Omental fat pad (tissue), 4 donors: ENCODE measurements around the gene HS1BP3. TPM values are rescaled to one million over a fixed set of nuclear protein-coding genes. Genes with fewer than 3 reads are reported as not detected.

ENCODE experiments used
- ATAC-seq: fragments of 150-250 bp; one replicate; pipeline ENCODE4 v1.9.1; 2016; ENCODE audit warnings: mild to moderate bottlenecking, moderate library complexity; ENCODE audit not compliant: low FRiP score
- DNase-seq: peaks from one replicate; pipeline ENCODE4 v3.0.0-alpha.2; 2019; ENCODE audit warnings: low spot score
- total RNA-seq, 4 donors: library from RNA; depleted of rRNA; stranded (reverse); fragments of >200 nt; gene quantifications; one replicate each; pipeline ENCODE4 v1.1.0, GENCODE V29; 2016
- TF ChIP-seq, protein P1 (sequence below), 3 donors: fragments of 450-650 bp; IDR thresholded peaks; one replicate each; pipeline ENCODE4 v1.5.1; 2016 to 2017; ENCODE audit warnings: antibody characterized with exemption in 3 of 3, mild to moderate bottlenecking in 3 of 3, moderate library complexity in 2 of 3

Gene HS1BP3
- total RNA-seq, 4 donors from 2014 or later = 17.7 to 30.3 (median 22.8) TPM

DNA sequence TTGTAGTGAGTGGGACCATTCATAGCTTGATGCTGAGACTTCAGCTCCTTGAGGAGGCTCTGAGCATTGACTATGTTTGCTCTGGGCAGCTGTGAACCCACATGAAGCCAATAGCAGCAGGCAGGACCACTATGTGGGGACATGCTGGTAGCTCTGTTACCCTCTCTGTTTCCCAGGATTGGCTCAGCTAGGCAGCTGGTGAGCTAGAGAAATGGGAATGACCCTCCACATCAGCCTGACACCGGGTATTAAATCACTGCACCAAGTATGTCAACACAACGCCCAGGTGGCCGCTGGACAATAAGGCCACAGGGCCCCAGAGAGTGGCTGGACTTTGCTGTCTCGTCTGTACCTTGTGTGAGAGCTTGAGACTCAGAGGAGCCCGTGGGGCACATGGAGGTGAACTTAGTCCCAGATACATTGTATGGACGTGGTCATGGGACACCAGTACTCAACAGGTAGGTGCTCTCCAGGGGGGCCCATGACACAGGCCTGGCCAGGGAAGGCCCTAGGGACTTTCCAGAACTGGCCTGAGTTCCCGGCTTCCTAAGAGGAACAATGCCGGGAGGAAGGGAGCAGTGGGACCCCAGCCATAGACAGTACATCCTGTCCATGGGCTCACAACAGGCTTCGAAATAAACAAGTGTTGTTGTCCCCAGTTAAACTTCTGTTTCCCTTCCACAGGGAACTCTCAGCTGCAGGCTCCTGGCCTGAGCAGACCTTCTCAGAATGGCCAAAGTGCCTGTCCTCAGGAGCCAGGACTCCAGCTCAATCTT, 35.2 kb downstream of the HS1BP3 start:
- DNase-seq (no peak), ATAC-seq (no peak)
- TF ChIP-seq, protein P1, sequence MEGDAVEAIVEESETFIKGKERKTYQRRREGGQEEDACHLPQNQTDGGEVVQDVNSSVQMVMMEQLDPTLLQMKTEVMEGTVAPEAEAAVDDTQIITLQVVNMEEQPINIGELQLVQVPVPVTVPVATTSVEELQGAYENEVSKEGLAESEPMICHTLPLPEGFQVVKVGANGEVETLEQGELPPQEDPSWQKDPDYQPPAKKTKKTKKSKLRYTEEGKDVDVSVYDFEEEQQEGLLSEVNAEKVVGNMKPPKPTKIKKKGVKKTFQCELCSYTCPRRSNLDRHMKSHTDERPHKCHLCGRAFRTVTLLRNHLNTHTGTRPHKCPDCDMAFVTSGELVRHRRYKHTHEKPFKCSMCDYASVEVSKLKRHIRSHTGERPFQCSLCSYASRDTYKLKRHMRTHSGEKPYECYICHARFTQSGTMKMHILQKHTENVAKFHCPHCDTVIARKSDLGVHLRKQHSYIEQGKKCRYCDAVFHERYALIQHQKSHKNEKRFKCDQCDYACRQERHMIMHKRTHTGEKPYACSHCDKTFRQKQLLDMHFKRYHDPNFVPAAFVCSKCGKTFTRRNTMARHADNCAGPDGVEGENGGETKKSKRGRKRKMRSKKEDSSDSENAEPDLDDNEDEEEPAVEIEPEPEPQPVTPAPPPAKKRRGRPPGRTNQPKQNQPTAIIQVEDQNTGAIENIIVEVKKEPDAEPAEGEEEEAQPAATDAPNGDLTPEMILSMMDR (IDR thresholded peaks at IDR 0.05) = no peak

DNA sequence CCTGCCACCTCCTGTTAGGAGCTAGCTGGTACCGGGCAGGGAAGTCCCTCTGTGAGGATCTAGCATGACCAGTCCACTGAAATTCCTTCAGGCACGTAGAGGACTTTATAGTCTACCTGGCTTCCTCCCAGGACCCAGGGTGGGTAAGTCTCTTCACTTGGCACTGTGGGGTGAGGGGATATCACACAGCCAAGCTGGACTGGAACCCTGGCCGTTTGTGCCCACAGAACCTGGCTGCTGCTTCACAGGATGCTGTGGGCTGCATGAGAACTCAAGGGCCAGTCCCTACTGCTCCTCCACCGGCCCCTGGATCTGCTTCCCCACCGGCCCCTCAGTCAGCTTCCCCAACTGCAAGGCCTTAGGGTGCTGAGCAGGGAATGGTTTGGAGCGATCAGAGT, 35.8 kb downstream of the HS1BP3 start:
- TF ChIP-seq, protein P1 (IDR thresholded peaks at IDR 0.05) = no peak
- no peak for ATAC-seq
- DNase-seq = no peak

GRCh38 chr2:20614201-20615067, 36.5 kb downstream of the HS1BP3 start:
- DNase-seq (no peak), ATAC-seq (no peak)

GRCh38 chr2:20612925-20613916, 37.7 kb downstream of the HS1BP3 start:
- TF ChIP-seq, protein P1 (IDR thresholded peaks at IDR 0.05) = no peak
- no peak for ATAC-seq
- no peak for DNase-seq

More at GRCh38 chr2:20614201-20615067, 36.5 kb downstream of the HS1BP3 start:
- TF ChIP-seq, protein P1 (IDR thresholded peaks at IDR 0.05) = no peak

- no peak for DNase-seq
- no peak for ATAC-seq
- TF ChIP-seq, protein P1 (IDR thresholded peaks at IDR 0.05) = no peak
These were observed 39.0 kb downstream of the HS1BP3 start for GRCh38 chr2:20611844-20612356.
